ENCODE results near the gene CHRNA1. TPM values are rescaled to one million over a fixed set of nuclear protein-coding genes. Genes with fewer than 3 reads are reported as not detected.

The CHRNA1 gene
- total RNA-seq, 1 experiment from 2014 or later = not detected

Other genes starting within 250 kb of the CHRNA1 start
- gene WIPF1, start 166.7 kb downstream of the CHRNA1 start, total RNA-seq (2021; ENCODE audit: unreplicated experiment) = 0.59 TPM
- gene CHN1, start 240.9 kb upstream of the CHRNA1 start, total RNA-seq (2021; ENCODE audit: unreplicated experiment) = 3.6 TPM